ENCODE results near the gene KPNA1. TPM values are rescaled to one million over a fixed set of nuclear protein-coding genes. Genes with fewer than 3 reads are reported as not detected.

KPNA1 gene
- total RNA-seq, 1 donor from 2014 or later = 73.4 TPM

DNA sequence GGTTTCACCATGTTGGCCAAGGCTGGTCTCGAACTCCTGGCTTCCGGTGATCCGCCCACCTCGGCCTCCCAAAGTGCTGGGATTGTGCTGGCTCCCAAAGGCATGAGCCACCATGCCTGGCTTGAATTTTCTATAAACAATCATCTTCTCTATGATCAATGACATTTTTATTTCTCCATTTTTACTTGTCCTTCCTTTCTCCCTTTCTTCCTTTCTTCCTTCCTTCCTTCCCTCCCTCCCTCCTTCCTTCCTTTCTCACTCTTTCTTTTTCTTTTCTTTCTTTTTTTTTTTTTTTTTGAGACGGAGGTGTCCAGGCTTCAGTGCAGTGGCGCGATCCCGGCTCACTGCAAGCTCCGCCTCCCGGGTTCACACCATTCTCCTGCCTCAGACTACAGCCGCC lies 8.6 kb upstream of the KPNA1 start:
- no peak overlapping the region for H3K27ac Mint-ChIP-seq (ENCODE audit: unreplicated experiment)
- TF ChIP-seq, protein P1, sequence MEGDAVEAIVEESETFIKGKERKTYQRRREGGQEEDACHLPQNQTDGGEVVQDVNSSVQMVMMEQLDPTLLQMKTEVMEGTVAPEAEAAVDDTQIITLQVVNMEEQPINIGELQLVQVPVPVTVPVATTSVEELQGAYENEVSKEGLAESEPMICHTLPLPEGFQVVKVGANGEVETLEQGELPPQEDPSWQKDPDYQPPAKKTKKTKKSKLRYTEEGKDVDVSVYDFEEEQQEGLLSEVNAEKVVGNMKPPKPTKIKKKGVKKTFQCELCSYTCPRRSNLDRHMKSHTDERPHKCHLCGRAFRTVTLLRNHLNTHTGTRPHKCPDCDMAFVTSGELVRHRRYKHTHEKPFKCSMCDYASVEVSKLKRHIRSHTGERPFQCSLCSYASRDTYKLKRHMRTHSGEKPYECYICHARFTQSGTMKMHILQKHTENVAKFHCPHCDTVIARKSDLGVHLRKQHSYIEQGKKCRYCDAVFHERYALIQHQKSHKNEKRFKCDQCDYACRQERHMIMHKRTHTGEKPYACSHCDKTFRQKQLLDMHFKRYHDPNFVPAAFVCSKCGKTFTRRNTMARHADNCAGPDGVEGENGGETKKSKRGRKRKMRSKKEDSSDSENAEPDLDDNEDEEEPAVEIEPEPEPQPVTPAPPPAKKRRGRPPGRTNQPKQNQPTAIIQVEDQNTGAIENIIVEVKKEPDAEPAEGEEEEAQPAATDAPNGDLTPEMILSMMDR (IDR thresholded peaks at IDR 0.05) = no peak
- H3K36me3 Mint-ChIP-seq (ENCODE audit: unreplicated experiment) = peaks cover 6% of the 10 kb centered on the region
- H3K9me3 Mint-ChIP-seq (ENCODE audit: unreplicated experiment) = no peaks in the 10 kb centered on the region
- no peak for DNase-seq (ENCODE audit: extremely low spot score, unreplicated experiment)
- H3K4me3 Mint-ChIP-seq (ENCODE audit: unreplicated experiment) = no peak overlapping the region
- H3K27me3 Mint-ChIP-seq (ENCODE audit: unreplicated experiment) = peaks cover 14% of the 10 kb centered on the region
- no peaks in the 10 kb centered on the region for H3K4me1 Mint-ChIP-seq (ENCODE audit: unreplicated experiment)

DNA sequence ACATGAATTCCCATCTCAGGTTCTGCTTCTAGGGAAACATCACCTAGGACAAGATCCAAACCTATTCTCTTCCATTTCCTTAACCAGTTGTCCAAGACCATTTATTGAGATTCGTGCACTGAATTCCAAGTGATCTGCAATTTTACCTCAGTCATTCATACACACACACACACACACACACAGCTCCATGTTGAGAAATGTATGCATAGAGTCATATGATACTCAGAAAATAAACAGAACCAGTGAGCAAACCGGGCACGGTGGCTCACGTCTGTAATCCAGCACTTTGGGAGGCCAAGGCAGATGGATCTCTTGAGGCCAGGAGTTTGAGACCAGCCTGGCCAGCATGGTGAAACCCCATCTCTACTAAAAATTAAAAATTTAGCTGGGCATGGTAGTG lies 6.1 kb upstream of the KPNA1 start:
- no peaks in the 10 kb centered on the region for H3K36me3 Mint-ChIP-seq (ENCODE audit: unreplicated experiment)
- DNase-seq (ENCODE audit: extremely low spot score, unreplicated experiment) = no peak
- no peak overlapping the region for H3K4me3 Mint-ChIP-seq (ENCODE audit: unreplicated experiment)

DNA sequence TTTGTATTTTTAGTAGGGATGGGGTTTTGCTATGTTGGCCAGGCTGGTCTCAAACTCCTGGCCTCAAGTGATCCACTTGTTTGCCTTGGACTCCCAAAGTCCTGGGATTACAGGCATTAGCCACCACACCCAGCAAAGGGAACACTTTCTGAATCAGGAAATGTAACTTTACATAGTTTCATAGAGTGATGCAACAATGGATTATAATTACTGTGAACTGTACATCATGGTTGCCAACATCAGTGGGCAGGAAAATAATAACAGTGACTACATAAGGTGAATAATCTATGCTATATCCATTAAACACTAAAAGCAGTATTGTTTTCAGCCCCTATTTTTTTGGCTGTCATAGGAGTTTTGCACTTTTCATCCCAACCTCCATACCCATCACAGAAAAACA lies 5.0 kb upstream of the KPNA1 start:
- TF ChIP-seq, protein P1 (IDR thresholded peaks at IDR 0.05) = no peak
- no peak for DNase-seq (ENCODE audit: extremely low spot score, unreplicated experiment)
- H3K36me3 Mint-ChIP-seq (ENCODE audit: unreplicated experiment) = no peaks in the 10 kb centered on the region
- peaks cover 15% of the 10 kb centered on the region for H3K27me3 Mint-ChIP-seq (ENCODE audit: unreplicated experiment)
- no peak overlapping the region for H3K4me3 Mint-ChIP-seq (ENCODE audit: unreplicated experiment)
- no peak overlapping the region for H3K27ac Mint-ChIP-seq (ENCODE audit: unreplicated experiment)
- peaks cover 4% of the 10 kb centered on the region for H3K4me1 Mint-ChIP-seq (ENCODE audit: unreplicated experiment)
- no peaks in the 10 kb centered on the region for H3K9me3 Mint-ChIP-seq (ENCODE audit: unreplicated experiment)

More for the DNA sequence above, 6.1 kb upstream of the KPNA1 start:
- peaks cover 15% of the 10 kb centered on the region for H3K27me3 Mint-ChIP-seq (ENCODE audit: unreplicated experiment)
- TF ChIP-seq, protein P1 (IDR thresholded peaks at IDR 0.05) = no peak
- no peaks in the 10 kb centered on the region for H3K4me1 Mint-ChIP-seq (ENCODE audit: unreplicated experiment)
- no peak overlapping the region for H3K27ac Mint-ChIP-seq (ENCODE audit: unreplicated experiment)
- H3K9me3 Mint-ChIP-seq (ENCODE audit: unreplicated experiment) = no peaks in the 10 kb centered on the region

DNA sequence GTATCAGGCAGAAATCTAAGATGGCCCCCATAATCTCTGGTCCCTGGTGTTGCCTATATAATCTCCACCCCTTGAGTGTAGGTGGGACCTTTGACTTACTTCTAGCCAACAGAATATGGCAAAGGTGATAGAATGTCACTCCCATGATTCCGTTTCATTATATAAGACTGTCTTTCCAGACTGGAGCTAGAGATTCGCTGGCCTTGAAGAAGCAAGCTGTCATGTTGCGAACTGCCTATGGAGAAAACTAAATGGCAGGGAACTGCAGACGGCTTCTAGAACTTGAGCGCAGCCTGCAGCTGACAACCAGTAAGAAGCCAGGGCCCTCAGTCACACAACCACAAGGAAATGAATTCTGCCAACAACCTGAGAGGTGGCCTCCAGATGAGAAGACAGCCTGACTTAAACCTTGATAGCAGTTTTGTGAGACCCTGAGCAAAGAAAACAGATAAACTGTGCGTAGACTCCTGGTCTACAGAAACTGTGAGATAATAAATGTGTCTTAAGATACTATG lies 2.2 kb upstream of the KPNA1 start:
- TF ChIP-seq, protein P1 (IDR thresholded peaks at IDR 0.05) = no peak
- peaks cover 20% of the 10 kb centered on the region for H3K4me1 Mint-ChIP-seq (ENCODE audit: unreplicated experiment)
- no peaks in the 10 kb centered on the region for H3K36me3 Mint-ChIP-seq (ENCODE audit: unreplicated experiment)
- no peak overlapping the region for H3K27ac Mint-ChIP-seq (ENCODE audit: unreplicated experiment)
- H3K4me3 Mint-ChIP-seq (ENCODE audit: unreplicated experiment) = no peak overlapping the region
- no peaks in the 10 kb centered on the region for H3K9me3 Mint-ChIP-seq (ENCODE audit: unreplicated experiment)
- H3K27me3 Mint-ChIP-seq (ENCODE audit: unreplicated experiment) = peaks cover 15% of the 10 kb centered on the region
- no peak for DNase-seq (ENCODE audit: extremely low spot score, unreplicated experiment)

DNA sequence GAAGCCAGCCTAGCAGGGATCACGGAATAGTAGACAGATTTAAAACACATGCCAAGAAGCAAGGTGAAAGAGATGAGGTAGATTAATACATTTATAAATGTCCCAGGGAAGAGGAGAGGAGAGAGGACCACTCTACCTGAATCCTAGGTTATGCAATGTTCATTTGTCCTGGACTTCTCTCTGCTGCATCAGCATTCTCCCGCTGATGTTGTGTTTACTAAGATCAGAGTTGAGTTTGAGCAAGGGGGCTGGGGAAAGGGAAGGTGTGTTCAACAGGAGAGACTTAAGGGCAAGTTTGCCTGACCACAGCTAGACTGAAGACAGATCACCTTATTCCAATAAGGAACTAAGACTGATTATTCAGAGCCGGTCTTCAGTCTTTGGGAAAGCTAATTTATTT lies 1.1 kb upstream of the KPNA1 start:
- DNase-seq (ENCODE audit: extremely low spot score, unreplicated experiment) = no peak

More for the DNA sequence above, 1.1 kb upstream of the KPNA1 start:
- no peak overlapping the region for H3K4me3 Mint-ChIP-seq (ENCODE audit: unreplicated experiment)
- TF ChIP-seq, protein P1 (IDR thresholded peaks at IDR 0.05) = no peak
- H3K27ac Mint-ChIP-seq (ENCODE audit: unreplicated experiment) = no peak overlapping the region
- H3K36me3 Mint-ChIP-seq (ENCODE audit: unreplicated experiment) = no peaks in the 10 kb centered on the region
- H3K4me1 Mint-ChIP-seq (ENCODE audit: unreplicated experiment) = peaks cover 30% of the 10 kb centered on the region
- peaks cover 15% of the 10 kb centered on the region for H3K27me3 Mint-ChIP-seq (ENCODE audit: unreplicated experiment)
- no peaks in the 10 kb centered on the region for H3K9me3 Mint-ChIP-seq (ENCODE audit: unreplicated experiment)

Measured in osteocyte (in vitro differentiated cells).